IMR-90 (cell line): ENCODE results near the gene ZNF813. TPM values are rescaled to one million over a fixed set of nuclear protein-coding genes. Genes with fewer than 3 reads are reported as not detected.

ENCODE experiments used
- ATAC-seq: fragments of 200-7000 bp; cut with Tn5 transposase; 2 replicates; pipeline ENCODE4 v1.9.1; 2020; ENCODE audit warnings: low read depth, mild to moderate bottlenecking, moderate library complexity
- BruUV-seq: library from RNA; stranded (reverse); fragments of 400-500 nt; replicated peaks from 2 replicates; lab custom pipeline; 2021; lab: Mats Ljungman, UMichigan
- CTCF ChIA-PET: fragments of 300-600 bp; formaldehyde crosslinking; extraction: SDS; loops from one replicate; lab custom pipeline; 2021; ENCODE audit warnings: antibody characterized with exemption; lab: Yijun Ruan, JAX
- POLR2A ChIA-PET: fragments of 300-600 bp; sonication (Branson Sonifier 250); formaldehyde crosslinking; loops from one replicate; lab custom pipeline; 2022; ENCODE audit warnings: antibody characterized with exemption; ENCODE audit not compliant: unreplicated experiment; lab: Charles Lee
- DNase-seq: peaks from one replicate; pipeline ENCODE4 v3.0.0; 2013
- H2AFZ ChIP-seq: replicated peaks from 2 replicates; pipeline ENCODE3; 2013; ENCODE audit warnings: low read length, mild to moderate bottlenecking; ENCODE audit not compliant: poor library complexity
- H2AK5ac ChIP-seq: 2 replicates; pipeline ENCODE4 v1.6.1; 2013; ENCODE audit warnings: low read depth, low read length, inconsistent platforms
- H2AK9ac ChIP-seq: replicated peaks from 2 replicates; pipeline ENCODE3; 2013; ENCODE audit warnings: mild to moderate bottlenecking, low read depth, low read length, moderate library complexity; ENCODE audit not compliant: poor library complexity
- H2BK120ac ChIP-seq: 2 replicates; pipeline ENCODE4 v1.6.1; 2013; ENCODE audit warnings: low read depth, low read length, inconsistent platforms
- H2BK15ac ChIP-seq: 3 replicates; pipeline ENCODE4 v1.6.1; 2013; ENCODE audit warnings: low read depth, low read length, inconsistent platforms
- H2BK20ac ChIP-seq: 2 replicates; pipeline ENCODE4 v1.6.1; 2013; ENCODE audit warnings: low read depth, mild to moderate bottlenecking, inconsistent platforms, low read length, moderate library complexity
- H2BK5ac ChIP-seq: 2 replicates; pipeline ENCODE4 v1.6.1; 2013; ENCODE audit warnings: mild to moderate bottlenecking, low read depth, low read length, inconsistent platforms; ENCODE audit not compliant: poor library complexity, severe bottlenecking
- H3K14ac ChIP-seq: replicated peaks from 2 replicates; pipeline ENCODE4 v1.6.1; 2013; ENCODE audit warnings: low read depth, low read length, inconsistent platforms
- H3K18ac ChIP-seq: 2 replicates; pipeline ENCODE4 v1.6.1; 2013; ENCODE audit warnings: low read depth, low read length, control low read depth
- H3K23ac ChIP-seq: 2 replicates; pipeline ENCODE4 v1.6.1; 2013; ENCODE audit warnings: low read depth, low read length, inconsistent platforms
- H3K27ac ChIP-seq: 2 replicates; pipeline ENCODE4 v1.5.1; 2013; ENCODE audit warnings: mild to moderate bottlenecking, control low read depth, low read length; ENCODE audit not compliant: insufficient read depth
- H3K27me3 ChIP-seq: 2 replicates; pipeline ENCODE4 v1.6.1; 2013; ENCODE audit warnings: low read length; ENCODE audit not compliant: control insufficient read depth, insufficient read depth
- H3K36me3 ChIP-seq: 2 replicates; pipeline ENCODE4 v1.6.1; 2013; ENCODE audit warnings: low read length, mixed read lengths; ENCODE audit not compliant: control insufficient read depth, insufficient read depth
- H3K4ac ChIP-seq: 2 replicates; pipeline ENCODE4 v1.6.1; 2013; ENCODE audit warnings: low read depth, low read length, inconsistent platforms
- H3K4me1 ChIP-seq: 2 replicates; pipeline ENCODE4 v1.6.1; 2013; ENCODE audit warnings: low read length, mixed read lengths; ENCODE audit not compliant: control insufficient read depth, insufficient read depth
- H3K4me2 ChIP-seq: 2 replicates; pipeline ENCODE4 v1.6.1; 2013; ENCODE audit warnings: low read depth, mild to moderate bottlenecking, control low read depth, low read length, moderate library complexity
- H3K4me3 ChIP-seq: 2 replicates; pipeline ENCODE4 v1.5.1; 2013; ENCODE audit warnings: low read depth, mild to moderate bottlenecking, control low read depth, low read length, moderate library complexity; ENCODE audit not compliant: insufficient read depth
- H3K56ac ChIP-seq: 2 replicates; pipeline ENCODE4 v1.6.1; 2013; ENCODE audit warnings: low read length, inconsistent platforms; ENCODE audit not compliant: insufficient read depth; ENCODE audit errors: extremely low read depth
- H3K79me1 ChIP-seq, 2 experiments: 2 replicates each; pipeline ENCODE4 v1.6.1; 2013; ENCODE audit warnings: low read length in 2 of 2, inconsistent platforms in 1 of 2, low read depth in 1 of 2
- H3K9ac ChIP-seq: 2 replicates; pipeline ENCODE4 v1.6.1; 2013; ENCODE audit warnings: low read depth, low read length, control low read depth
- H3K9me1 ChIP-seq: 2 replicates; pipeline ENCODE4 v1.6.1; 2013; ENCODE audit warnings: low read length, inconsistent platforms; ENCODE audit not compliant: insufficient read depth
- H3K9me3 ChIP-seq: 2 replicates; pipeline ENCODE4 v1.6.1; 2013; ENCODE audit warnings: low read length; ENCODE audit not compliant: control insufficient read depth, insufficient read depth
- H4K20me1 ChIP-seq: 2 replicates; pipeline ENCODE4 v1.6.1; 2013; ENCODE audit warnings: low read length, inconsistent platforms; ENCODE audit not compliant: insufficient read depth
- H4K5ac ChIP-seq: 2 replicates; pipeline ENCODE4 v1.6.1; 2013; ENCODE audit warnings: mild to moderate bottlenecking, low read depth, low read length, control low read depth
- H4K8ac ChIP-seq, 2 experiments: 2 replicates each; pipeline ENCODE4 v1.6.1; 2013; ENCODE audit warnings: low read depth in 2 of 2, low read length in 2 of 2, control low read depth in 1 of 2, inconsistent platforms in 1 of 2
- H4K91ac ChIP-seq: 2 replicates; pipeline ENCODE4 v1.6.1; 2013; ENCODE audit warnings: low read depth, low read length, inconsistent platforms; ENCODE audit not compliant: insufficient read depth
- BHLHE40 ChIP-seq: fragments of 150-350 bp; IDR thresholded peaks from 2 replicates; pipeline ENCODE4 v1.6.1; 2016; ENCODE audit warnings: mild to moderate bottlenecking, low read depth, low read length
- CHD1 ChIP-seq: IDR thresholded peaks from 2 replicates; pipeline ENCODE4 v1.6.1; 2012; ENCODE audit warnings: low read depth, low read length, improper control_type of control experiment
- CTCF ChIP-seq: conservative IDR thresholded peaks from 2 replicates; pipeline ENCODE4 v1.5.1; 2012; ENCODE audit warnings: mild to moderate bottlenecking, low read depth, low read length, improper control_type of control experiment
- FOS ChIP-seq: fragments of 150-350 bp; IDR thresholded peaks from 2 replicates; pipeline ENCODE4 v1.6.1; 2016; ENCODE audit warnings: low read depth, low read length
- MAZ ChIP-seq: IDR thresholded peaks from 2 replicates; pipeline ENCODE4 v1.6.1; 2012; ENCODE audit warnings: low read depth, mild to moderate bottlenecking, low read length, improper control_type of control experiment, moderate library complexity, borderline replicate concordance
- MXI1 ChIP-seq: IDR thresholded peaks from 2 replicates; pipeline ENCODE4 v1.6.1; 2012; ENCODE audit warnings: low read depth, mild to moderate bottlenecking, low read length, moderate library complexity, borderline replicate concordance
- POLR2A ChIP-seq: IDR thresholded peaks from 2 replicates; pipeline ENCODE4 v1.6.1; 2012; ENCODE audit warnings: mild to moderate bottlenecking, low read depth, low read length
- RAD21 ChIP-seq: IDR thresholded peaks from 2 replicates; pipeline ENCODE4 v1.6.1; 2012; ENCODE audit warnings: low read length, improper control_type of control experiment
- RCOR1 ChIP-seq: IDR thresholded peaks from 2 replicates; pipeline ENCODE4 v1.6.1; 2012; ENCODE audit warnings: mild to moderate bottlenecking, low read length, improper control_type of control experiment; ENCODE audit not compliant: insufficient replicate concordance
- RFX5 ChIP-seq: IDR thresholded peaks from 2 replicates; pipeline ENCODE4 v1.8.0; 2012; ENCODE audit warnings: low read depth, mild to moderate bottlenecking, low read length, moderate library complexity
- USF2 ChIP-seq: fragments of 150-350 bp; IDR thresholded peaks from 2 replicates; pipeline ENCODE4 v1.6.1; 2017; ENCODE audit warnings: mild to moderate bottlenecking, antibody characterized with exemption, low read length, low read depth
- WGBS, 2 experiments: methylation state at CpG; one replicate each; pipeline versions ENCODE4 v1.1.5 to v1.1.7; 2013; ENCODE audit warnings: missing lambda C conversion rate in 2 of 2; ENCODE audit not compliant: insufficient read length in 1 of 2; ENCODE audit errors: extremely low coverage in 2 of 2; 5-methylcytosine and 5-hydroxymethylcytosine counted together
- dilution Hi-C: fragments of 300-500 bp; cut with HindIII; formaldehyde crosslinking; loops from one replicate; pipeline ENCODE4 v1.14.3; 2018; ENCODE audit warnings: low sequenced_read_pairs; ENCODE audit not compliant: unreplicated experiment
- in situ Hi-C: fragments of 300-500 bp; cut with MboI; formaldehyde crosslinking; loops from 3 replicates; pipeline ENCODE4 v1.14.3; 2019; ENCODE audit warnings: low sequenced_read_pairs, inconsistent platforms, mixed read lengths
- intact Hi-C: fragments of 100-400 bp; cut with micrococcal nuclease; formaldehyde crosslinking; loops from 2 replicates; pipeline ENCODE4 v1.10.0; 2022
- polyA plus RNA-seq, 3 experiments: library from polyadenylated mRNA; depleted of rRNA; stranded (reverse); fragments of >200 nt; gene quantifications; 2 replicates each; pipeline ENCODE4 v1.2.3, GENCODE V29; 2012; ENCODE audit warnings: low replicate concordance in 1 of 3
- total RNA-seq: library from RNA; depleted of rRNA; stranded (reverse); fragments of >200 nt; gene quantifications from 2 replicates; pipeline ENCODE4 v1.2.3, GENCODE V29; 2012
- TF ChIP-seq, protein P1 (sequence below): fragments of 150-350 bp; IDR thresholded peaks from 2 replicates; pipeline ENCODE4 v1.6.1; 2016; ENCODE audit warnings: low read depth, mild to moderate bottlenecking, low read length, moderate library complexity, borderline replicate concordance

The ZNF813 gene
- total and polyA plus RNA-seq, 2 of the 4 experiments (the other 2 are of a cell fraction) = 0.82 to 3.4 TPM

- Histone ChIP-seq H4K5ac (no peak overlapping the region), H4K91ac (no peak overlapping the region), H2AK5ac (no peak overlapping the region), H2BK15ac (no peak overlapping the region), H3K23ac (no peak overlapping the region), H3K4me3 (no peak overlapping the region), H3K27me3 (no peaks in the 10 kb centered on the region), H3K4me1 (no peaks in the 10 kb centered on the region), H4K8ac (no peak overlapping the region), H3K9me3 (peaks cover under 1% of the 10 kb centered on the region; the same call in 1 of the 2 replicates), H2BK120ac (no peak overlapping the region), H3K9ac (no peak overlapping the region), H3K27ac (no peak overlapping the region), H3K14ac (no peak overlapping the region), H3K79me1 (peaks cover 4% of the 10 kb centered on the region in 2 experiments; a peak in 1 of 4 replicates), H4K20me1 (no peaks in the 10 kb centered on the region), H3K9me1 (no peaks in the 10 kb centered on the region), H3K4me2 (no peak overlapping the region), H3K18ac (no peak overlapping the region), H2AK9ac (no peak overlapping the region), H2BK5ac (no peak overlapping the region), H2AFZ (no peak overlapping the region), H3K36me3 (peaks cover 5% of the 10 kb centered on the region), H3K56ac (no peak overlapping the region), H3K4ac (no peak overlapping the region), H2BK20ac (no peak overlapping the region)
- WGBS, 2 experiments = 100% methylated on average over 1 of the region's 7 CpGs; no CpG with 5 or more reads in 1 of the 2 experiments
- DNase-seq (no peak), ATAC-seq (no peak)
- BruUV-seq = no TSS peak
- ChIA-PET CTCF (no interaction called here), POLR2A (no interaction called here)
- in situ Hi-C loops = no loop called here
- intact Hi-C loops = no loop called here
- dilution Hi-C loops = no loop called here
- no peak for TF ChIP-seq RAD21
- TF ChIP-seq MXI1 = no peak
- no peak for TF ChIP-seq FOS
- TF ChIP-seq MAZ = no peak
- TF ChIP-seq USF2 = no peak
- no peak for TF ChIP-seq BHLHE40
- TF ChIP-seq CTCF = no peak
- TF ChIP-seq POLR2A = no peak
- TF ChIP-seq, protein P1, sequence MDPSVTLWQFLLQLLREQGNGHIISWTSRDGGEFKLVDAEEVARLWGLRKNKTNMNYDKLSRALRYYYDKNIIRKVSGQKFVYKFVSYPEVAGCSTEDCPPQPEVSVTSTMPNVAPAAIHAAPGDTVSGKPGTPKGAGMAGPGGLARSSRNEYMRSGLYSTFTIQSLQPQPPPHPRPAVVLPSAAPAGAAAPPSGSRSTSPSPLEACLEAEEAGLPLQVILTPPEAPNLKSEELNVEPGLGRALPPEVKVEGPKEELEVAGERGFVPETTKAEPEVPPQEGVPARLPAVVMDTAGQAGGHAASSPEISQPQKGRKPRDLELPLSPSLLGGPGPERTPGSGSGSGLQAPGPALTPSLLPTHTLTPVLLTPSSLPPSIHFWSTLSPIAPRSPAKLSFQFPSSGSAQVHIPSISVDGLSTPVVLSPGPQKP = no peak
- TF ChIP-seq RFX5 = no peak
- no peak for TF ChIP-seq RCOR1
- no peak for TF ChIP-seq CHD1
These were observed 4.4 kb downstream of the ZNF813 start for GRCh38 chr19:53471916-53472315.
